ENCODE data around the gene SOCS7. TPM values are rescaled to one million over a fixed set of nuclear protein-coding genes. Genes with fewer than 3 reads are reported as not detected.

SOCS7 gene
- polyA plus RNA-seq, 3 donors, result 0.14 to 13.2 (median 0.15) TPM

GRCh38 chr17:38430316-38430715, 78.7 kb downstream of the SOCS7 start:
- Histone ChIP-seq H3K27me3 (ENCODE audit: control insufficient read depth in 2 of 2, insufficient read depth in 2 of 2, low read length in 2 of 2) (peaks cover 0 to 6% of the 10 kb centered on the region in 2 donors), H2AFZ (ENCODE audit: insufficient read depth, low read depth, low read length, poor library complexity, severe bottlenecking) (no peak overlapping the region), H3K4me3 (replicated peaks in 1 of 3; ENCODE audit: low read depth in 2 of 3, low read length in 3 of 3) (no peak overlapping the region), H3K4me2 (replicated peaks; ENCODE audit: extremely low read depth, low read length, poor library complexity, severe bottlenecking) (no peak overlapping the region), H4K20me1 (ENCODE audit: insufficient read depth, low read length) (no peaks in the 10 kb centered on the region), H3K9me3 (replicated peaks in 1 of 2; ENCODE audit: control insufficient read depth in 1 of 2, insufficient read depth in 1 of 2, low read length in 2 of 2) (no peaks in the 10 kb centered on the region), H3K36me3 (replicated peaks in 1 of 2; ENCODE audit: control insufficient read depth in 1 of 2, insufficient read depth in 2 of 2, low read length in 2 of 2) (no peaks in the 10 kb centered on the region), H3K79me2 (ENCODE audit: insufficient read depth, low read length) (no peaks in the 10 kb centered on the region), H3K4me1 (ENCODE audit: control insufficient read depth in 1 of 2, insufficient read depth in 2 of 2, low read length in 2 of 2) (peaks cover 17 to 27% of the 10 kb centered on the region in 2 donors), H3K27ac (ENCODE audit: low read depth in 1 of 2, low read length in 2 of 2) (no peak overlapping the region), H3K9ac (ENCODE audit: insufficient read depth, low read length, poor library complexity, severe bottlenecking) (no peak overlapping the region)
- DNase-seq, result no peak
- Mint-ChIP-seq H3K27ac (peak overlapping the region in 3 of 7 donors; percentile 36 to 64 (median 37)), H3K36me3 (no peaks in the 10 kb centered on the region), H3K9me3 (no peaks in the 10 kb centered on the region), H3K4me1 (peaks cover 34% of the 10 kb centered on the region), H3K27me3 (ENCODE audit: low read depth in 3 of 3) (peaks cover 8 to 12% (median 10%) of the 10 kb centered on the region in 3 donors), H3K4me3 (peak overlapping the region in 1 of 2 donors; percentile 32)
- 47% methylated on average over 2 of the region's 3 CpGs for WGBS (ENCODE audit: insufficient coverage)
- TF ChIP-seq, protein P1, sequence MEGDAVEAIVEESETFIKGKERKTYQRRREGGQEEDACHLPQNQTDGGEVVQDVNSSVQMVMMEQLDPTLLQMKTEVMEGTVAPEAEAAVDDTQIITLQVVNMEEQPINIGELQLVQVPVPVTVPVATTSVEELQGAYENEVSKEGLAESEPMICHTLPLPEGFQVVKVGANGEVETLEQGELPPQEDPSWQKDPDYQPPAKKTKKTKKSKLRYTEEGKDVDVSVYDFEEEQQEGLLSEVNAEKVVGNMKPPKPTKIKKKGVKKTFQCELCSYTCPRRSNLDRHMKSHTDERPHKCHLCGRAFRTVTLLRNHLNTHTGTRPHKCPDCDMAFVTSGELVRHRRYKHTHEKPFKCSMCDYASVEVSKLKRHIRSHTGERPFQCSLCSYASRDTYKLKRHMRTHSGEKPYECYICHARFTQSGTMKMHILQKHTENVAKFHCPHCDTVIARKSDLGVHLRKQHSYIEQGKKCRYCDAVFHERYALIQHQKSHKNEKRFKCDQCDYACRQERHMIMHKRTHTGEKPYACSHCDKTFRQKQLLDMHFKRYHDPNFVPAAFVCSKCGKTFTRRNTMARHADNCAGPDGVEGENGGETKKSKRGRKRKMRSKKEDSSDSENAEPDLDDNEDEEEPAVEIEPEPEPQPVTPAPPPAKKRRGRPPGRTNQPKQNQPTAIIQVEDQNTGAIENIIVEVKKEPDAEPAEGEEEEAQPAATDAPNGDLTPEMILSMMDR (IDR thresholded peaks at IDR 0.05), result no peak
- intact Hi-C loops (cut with micrococcal nuclease), result no loop called here

- no peak overlapping the region for H3K27ac Mint-ChIP-seq
- Histone ChIP-seq H3K79me2 (ENCODE audit: insufficient read depth, low read length) (no peaks in the 10 kb centered on the region), H3K9me3 (replicated peaks in 1 of 2; ENCODE audit: control insufficient read depth in 1 of 2, insufficient read depth in 1 of 2, low read length in 2 of 2) (no peaks in the 10 kb centered on the region), H2AFZ (ENCODE audit: insufficient read depth, low read depth, low read length, poor library complexity, severe bottlenecking) (no peak overlapping the region), H4K20me1 (ENCODE audit: insufficient read depth, low read length) (no peaks in the 10 kb centered on the region), H3K9ac (ENCODE audit: insufficient read depth, low read length, poor library complexity, severe bottlenecking) (no peak overlapping the region), H3K36me3 (replicated peaks in 1 of 2; ENCODE audit: control insufficient read depth in 1 of 2, insufficient read depth in 2 of 2, low read length in 2 of 2) (no peaks in the 10 kb centered on the region), H3K4me3 (replicated peaks in 1 of 3; ENCODE audit: low read depth in 2 of 3, low read length in 3 of 3) (no peak overlapping the region), H3K27me3 (ENCODE audit: control insufficient read depth in 2 of 2, insufficient read depth in 2 of 2, low read length in 2 of 2) (peaks cover 0 to 5% of the 10 kb centered on the region in 2 donors), H3K4me2 (replicated peaks; ENCODE audit: extremely low read depth, low read length, poor library complexity, severe bottlenecking) (no peak overlapping the region), H3K27ac (ENCODE audit: low read depth in 1 of 2, low read length in 2 of 2) (no peak overlapping the region), H3K4me1 (ENCODE audit: control insufficient read depth in 1 of 2, insufficient read depth in 2 of 2, low read length in 2 of 2) (peaks cover 16 to 22% of the 10 kb centered on the region in 2 donors)
- TF ChIP-seq, protein P1 (IDR thresholded peaks at IDR 0.05), result no peak
- intact Hi-C loops (cut with micrococcal nuclease), result no loop called here
- DNase-seq, result no peak
- 100% methylated on average over 2 of the region's 2 CpGs for WGBS (ENCODE audit: insufficient coverage)
- H3K27me3 Mint-ChIP-seq (ENCODE audit: low read depth in 3 of 3), result peaks cover 6 to 8% (median 7%) of the 10 kb centered on the region in 3 donors
- H3K9me3 Mint-ChIP-seq, result no peaks in the 10 kb centered on the region
- peaks cover 29% of the 10 kb centered on the region for H3K4me1 Mint-ChIP-seq
- H3K4me3 Mint-ChIP-seq, result no peak overlapping the region
- no peaks in the 10 kb centered on the region for H3K36me3 Mint-ChIP-seq
These were observed 79.2 kb downstream of the SOCS7 start for GRCh38 chr17:38430822-38431221.
